Measurements from ENCODE around the gene PRKCSH. TPM values are rescaled to one million over a fixed set of nuclear protein-coding genes. Genes with fewer than 3 reads are reported as not detected.

PRKCSH gene
- polyA plus RNA-seq (2011; rRNA removed) (137 and 348 TPM in 2 replicates), polyA minus RNA-seq (2011; rRNA and poly(A)+ RNA removed) (107 and 140 TPM in 2 replicates)

DNA sequence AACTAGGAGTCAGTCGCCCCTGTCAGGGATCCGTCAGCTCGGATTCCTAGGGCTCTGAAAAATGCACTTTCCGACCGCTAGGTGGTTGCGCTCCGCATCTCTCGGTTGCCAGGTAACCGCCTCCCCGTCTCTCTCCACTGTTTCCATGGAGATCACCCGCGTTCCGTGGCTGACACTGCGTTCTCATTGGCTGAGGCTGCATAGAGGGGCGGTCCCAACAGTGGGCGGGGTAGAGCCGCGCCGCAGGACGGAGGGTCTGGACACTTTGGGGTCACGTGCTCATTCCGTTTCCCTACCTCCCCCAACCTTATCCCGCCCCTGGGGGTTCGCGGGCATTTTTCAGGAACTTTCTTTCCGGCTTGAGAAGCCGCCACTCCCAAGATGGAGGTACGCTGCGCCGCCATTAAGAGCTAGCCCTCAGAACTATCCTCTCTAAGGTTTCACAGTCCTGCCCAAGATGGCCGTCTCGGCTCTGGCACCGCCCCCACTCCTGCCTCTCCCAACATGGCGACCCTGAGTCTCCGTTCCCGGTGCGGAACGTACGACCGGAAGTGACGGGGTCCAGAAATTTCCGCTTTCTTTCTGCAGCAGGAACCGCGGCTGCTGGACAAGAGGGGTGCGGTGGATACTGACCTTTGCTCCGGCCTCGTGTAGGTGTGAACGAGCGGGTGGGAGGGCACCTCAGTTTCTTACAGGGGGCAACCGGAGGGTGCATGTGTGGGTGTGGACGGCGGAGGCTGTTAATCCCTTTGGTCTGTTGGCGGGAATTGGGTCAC, at the start of gene PRKCSH, which contains the start of gene ODAD3:
Gene PRKCSH, plus strand, starts transcription at position 579 of the 776 bp plus-strand sequence. CDS start 483 bp downstream, outside the sequence.
Gene ODAD3, minus strand, starts transcription at position 65 of the 776 bp plus-strand sequence. CDS start 105 bp downstream, outside the sequence.
- peak; percentile 100 for DNase-seq (ENCODE audit: low read depth)
- CTCF ChIA-PET, result interaction anchor here (0.6 to 3.4 kb wide), 17 partner anchors 9 to 407 kb away, joined by 3 to 34 read pairs (median 3); partner anchors contain the start of genes CCDC159, EPOR, RGL3 and SWSAP1
- peak; percentile 88 for TF ChIP-seq CTCF (IDR thresholded peaks at IDR 0.05; ENCODE audit: insufficient read depth, low read depth, low read length)
- POLR2A ChIA-PET, result no interaction called here
- H3K4me3 ChIP-seq (ENCODE audit: low read depth, low read length), result peak within 1 kb of the TSS; percentile 76
- H3K36me3 ChIP-seq (ENCODE audit: control insufficient read depth, insufficient read depth, low read length), result peaks cover 10% of the 10 kb centered on the region
- no peaks in the 10 kb centered on the region for H3K27me3 ChIP-seq (ENCODE audit: control insufficient read depth, insufficient read depth, low read length)

- Histone ChIP-seq H3K4me3 (ENCODE audit: low read depth, low read length) (no peak overlapping the region), H3K36me3 (ENCODE audit: control insufficient read depth, insufficient read depth, low read length) (no peaks in the 10 kb centered on the region), H3K27me3 (ENCODE audit: control insufficient read depth, insufficient read depth, low read length) (no peaks in the 10 kb centered on the region)
- ChIA-PET POLR2A (no interaction called here), CTCF (interaction anchor here (0.8 to 1.2 kb wide), 2 partner anchors 9 to 95 kb away, joined by 3 read pairs; no protein-coding TSS in a partner anchor)
- no peak for DNase-seq (ENCODE audit: low read depth)
- no peak for TF ChIP-seq CTCF (IDR thresholded peaks at IDR 0.05; ENCODE audit: insufficient read depth, low read depth, low read length)
Measured at GRCh38 chr19:11387162-11388034, 48.0 kb upstream of the PRKCSH start.

- H3K36me3 ChIP-seq (ENCODE audit: control insufficient read depth, insufficient read depth, low read length), result no peaks in the 10 kb centered on the region
- DNase-seq (ENCODE audit: low read depth), result no peak
- H3K27me3 ChIP-seq (ENCODE audit: control insufficient read depth, insufficient read depth, low read length), result no peaks in the 10 kb centered on the region
- ChIA-PET POLR2A (no interaction called here), CTCF (interaction anchor here (1.2 to 3.0 kb wide), 5 partner anchors 9 to 45 kb away, joined by 3 to 20 read pairs (median 4); partner anchors contain the start of genes CCDC159, ODAD3, PRKCSH and TMEM205)
- no peak for TF ChIP-seq CTCF (IDR thresholded peaks at IDR 0.05; ENCODE audit: insufficient read depth, low read depth, low read length)
- no peak overlapping the region for H3K4me3 ChIP-seq (ENCODE audit: low read depth, low read length)
Measured at GRCh38 chr19:11390359-11390758, 45.1 kb upstream of the PRKCSH start.

GRCh38 chr19:11390933-11391680, 44.3 kb upstream of the PRKCSH start:
- H3K4me3 ChIP-seq (ENCODE audit: low read depth, low read length), result no peak overlapping the region
- POLR2A ChIA-PET, result no interaction called here
- no peak for TF ChIP-seq CTCF (IDR thresholded peaks at IDR 0.05; ENCODE audit: insufficient read depth, low read depth, low read length)
- CTCF ChIA-PET, result interaction anchor here (1.2 to 3.0 kb wide), 5 partner anchors 10 to 45 kb away, joined by 3 to 20 read pairs (median 4); partner anchors contain the start of genes CCDC159, ODAD3, PRKCSH and TMEM205
- no peaks in the 10 kb centered on the region for H3K36me3 ChIP-seq (ENCODE audit: control insufficient read depth, insufficient read depth, low read length)
- no peak for DNase-seq (ENCODE audit: low read depth)
- H3K27me3 ChIP-seq (ENCODE audit: control insufficient read depth, insufficient read depth, low read length), result no peaks in the 10 kb centered on the region

Measured in BJ (cell line).